Measurements from ENCODE around the gene CGB5. TPM values are rescaled to one million over a fixed set of nuclear protein-coding genes. Genes with fewer than 3 reads are reported as not detected.

The CGB5 gene
- total and polyA plus RNA-seq, 9 of the 15 experiments (the other 6 are each of a cell fraction or from before 2014, with no cell fraction given), result not detected

DNA sequence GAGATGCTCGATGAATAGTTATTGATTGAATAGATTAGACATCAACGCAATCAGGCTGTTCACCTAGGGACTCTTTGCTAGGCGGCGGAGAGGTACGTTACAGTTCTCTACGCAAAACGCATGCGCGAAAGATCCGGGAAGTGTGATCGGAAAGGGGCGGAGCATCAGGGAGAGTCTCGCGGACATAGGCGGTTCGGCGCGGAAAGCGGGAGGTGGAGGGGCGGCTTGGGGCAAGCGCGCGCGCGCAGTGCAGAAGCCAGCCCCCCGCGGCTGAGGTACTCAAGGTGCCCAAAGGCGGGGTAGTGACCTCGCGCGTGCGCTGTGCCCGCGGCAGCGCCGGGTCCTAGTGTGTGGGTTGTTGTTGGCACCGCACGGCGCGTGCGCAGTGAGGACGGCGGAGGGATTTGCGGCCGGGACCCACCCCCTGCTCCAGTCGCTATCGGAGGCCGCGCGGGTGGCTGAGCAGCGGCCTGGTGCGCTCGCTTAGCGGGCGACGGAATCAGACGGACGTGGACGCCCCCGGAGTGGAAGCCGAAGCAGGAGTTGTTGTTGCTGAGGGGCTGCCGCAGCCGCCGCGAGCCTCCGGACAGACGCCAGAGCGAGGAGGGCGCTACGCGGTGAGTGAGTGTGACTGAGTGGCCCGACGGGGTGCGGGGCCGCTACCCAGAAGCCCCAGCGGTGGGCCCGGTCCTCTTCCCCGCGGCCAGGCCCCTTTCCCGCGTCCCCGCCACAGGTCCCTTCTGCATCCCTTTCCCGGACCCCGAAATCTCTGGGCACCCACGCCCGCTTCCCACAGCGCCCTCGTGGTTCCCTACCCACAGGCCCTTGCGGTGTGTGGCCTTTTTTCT lies 41.6 kb downstream of the CGB5 start, which contains the start of gene SNRNP70:
Gene SNRNP70, plus strand, starts transcription at position 432 of the 848 bp plus-strand sequence. CDS start 964 bp downstream, outside the sequence.
- peak within 1 kb of the TSS; percentile 94 to 98 for H3K9ac ChIP-seq (ENCODE audit: insufficient read depth in 1 of 2, low read depth in 2 of 2, low read length in 2 of 2)
- H4K20me1 ChIP-seq (replicated peaks; ENCODE audit: control insufficient read depth, insufficient read depth, low read length), result peaks cover 26% of the 10 kb centered on the region
- peaks cover 51% of the 10 kb centered on the region for H3K79me2 ChIP-seq (ENCODE audit: control insufficient read depth, insufficient read depth, low read length)
- H3K4me2 ChIP-seq (ENCODE audit: insufficient read depth, low read length), result peak within 1 kb of the TSS; percentile 92
- CTCF ChIA-PET (ENCODE audit: low intra/inter-chr PET ratio), result interaction anchor here (0.6 kb wide), 1 partner anchor 74 kb away, joined by 3 read pairs; no protein-coding TSS in a partner anchor
- DNase-seq (ENCODE audit: extremely low read depth in 1 of 4, low spot score in 3 of 4), result peak; percentile 99
- H3K27ac ChIP-seq (ENCODE audit: extremely low read depth, low read depth, low read length), result peak within 1 kb of the TSS; percentile 94
- WGBS (ENCODE audit: insufficient coverage, low coverage, missing lambda C conversion rate), result 1% methylated on average over 76 of the region's 89 CpGs
- no peaks in the 10 kb centered on the region for H3K27me3 ChIP-seq (ENCODE audit: control insufficient read depth in 2 of 2, insufficient read depth in 2 of 2, low read length in 2 of 2)
- peak within 1 kb of the TSS; percentile 95 for H2AFZ ChIP-seq (ENCODE audit: low read depth, low read length)
- H3K36me3 ChIP-seq (ENCODE audit: control insufficient read depth, insufficient read depth, low read length), result peaks cover 34% of the 10 kb centered on the region
- peak; percentile 96 for FAIRE-seq
- H3K9me1 ChIP-seq (ENCODE audit: control insufficient read depth, insufficient read depth, low read length), result no peaks in the 10 kb centered on the region
- BruUV-seq (replicated peaks), result no TSS peak
- POLR2A ChIA-PET, result interaction anchor here (0.6 to 2.1 kb wide), 2 partner anchors 10 to 25 kb away, joined by 3 to 6 read pairs; no protein-coding TSS in a partner anchor
- intact Hi-C loops (cut with micrococcal nuclease), result no loop called here
- no peaks in the 10 kb centered on the region for H3K9me3 ChIP-seq (replicated peaks; ENCODE audit: control insufficient read depth, insufficient read depth, low read depth, low read length)
- in situ Hi-C loops (cut with MboI), result no loop called here
- H3K4me3 ChIP-seq, result peak within 1 kb of the TSS; percentile 77
- ATAC-seq, result peak; percentile 96
- H3K4me1 ChIP-seq (replicated peaks in 1 of 2; ENCODE audit: control insufficient read depth in 2 of 2, insufficient read depth in 2 of 2, low read length in 2 of 2), result peaks cover 13 to 43% of the 10 kb centered on the region in 2 experiments; a peak in 4 of 5 replicates
- TF ChIP-seq KLF6 (CRISPR knock-in tag; IDR thresholded peaks at IDR 0.05; ENCODE audit: borderline replicate concordance), result peak; percentile 56; the same call in 1 of the 2 replicates
- peak; percentile 81 for TF ChIP-seq TFAP4 (CRISPR knock-in tag; IDR thresholded peaks at IDR 0.05; ENCODE audit: borderline replicate concordance)
- TF ChIP-seq MBD2 (IDR thresholded peaks at IDR 0.05; ENCODE audit: borderline replicate concordance, low read depth), result peak; percentile 79
- 0 out of 2 replicates have a peak, but pooled peaks have one; percentile 37 for TF ChIP-seq ZSCAN32 (CRISPR knock-in tag; IDR thresholded peaks at IDR 0.05)
- TF ChIP-seq ZNF717 (CRISPR knock-in tag; IDR thresholded peaks at IDR 0.05), result no peak
- TF ChIP-seq ESRRA (IDR thresholded peaks at IDR 0.05; ENCODE audit: borderline replicate concordance, low read depth), result peak; percentile 78; the same call in 1 of the 2 replicates
- TF ChIP-seq LCOR (CRISPR knock-in tag; IDR thresholded peaks at IDR 0.05), result peak; percentile 42; the same call in 1 of the 2 replicates
- peak in 1 of 2 experiments; percentile 19; a peak in 1 of 4 replicates for TF ChIP-seq TBL1XR1 (IDR thresholded peaks at IDR 0.05; ENCODE audit: low read length in 2 of 2)
- peak; percentile 83 for TF ChIP-seq ZBED1 (IDR thresholded peaks at IDR 0.05)
- TF ChIP-seq KLF13 (tag; IDR thresholded peaks at IDR 0.05; ENCODE audit: borderline replicate concordance, low read depth), result peak; percentile 34; the same call in 1 of the 2 replicates
- TF ChIP-seq, protein P1, sequence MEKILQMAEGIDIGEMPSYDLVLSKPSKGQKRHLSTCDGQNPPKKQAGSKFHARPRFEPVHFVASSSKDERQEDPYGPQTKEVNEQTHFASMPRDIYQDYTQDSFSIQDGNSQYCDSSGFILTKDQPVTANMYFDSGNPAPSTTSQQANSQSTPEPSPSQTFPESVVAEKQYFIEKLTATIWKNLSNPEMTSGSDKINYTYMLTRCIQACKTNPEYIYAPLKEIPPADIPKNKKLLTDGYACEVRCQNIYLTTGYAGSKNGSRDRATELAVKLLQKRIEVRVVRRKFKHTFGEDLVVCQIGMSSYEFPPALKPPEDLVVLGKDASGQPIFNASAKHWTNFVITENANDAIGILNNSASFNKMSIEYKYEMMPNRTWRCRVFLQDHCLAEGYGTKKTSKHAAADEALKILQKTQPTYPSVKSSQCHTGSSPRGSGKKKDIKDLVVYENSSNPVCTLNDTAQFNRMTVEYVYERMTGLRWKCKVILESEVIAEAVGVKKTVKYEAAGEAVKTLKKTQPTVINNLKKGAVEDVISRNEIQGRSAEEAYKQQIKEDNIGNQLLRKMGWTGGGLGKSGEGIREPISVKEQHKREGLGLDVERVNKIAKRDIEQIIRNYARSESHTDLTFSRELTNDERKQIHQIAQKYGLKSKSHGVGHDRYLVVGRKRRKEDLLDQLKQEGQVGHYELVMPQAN (IDR thresholded peaks at IDR 0.05; ENCODE audit: borderline replicate concordance), result peak; percentile 91; the same call in 1 of the 2 replicates
- TF ChIP-seq ZFX (CRISPR knock-in tag; IDR thresholded peaks at IDR 0.05), result peak; percentile 95
- peak; percentile 67; the same call in 1 of the 2 replicates for TF ChIP-seq HLTF (IDR thresholded peaks at IDR 0.05)
- TF ChIP-seq NR3C1 (CRISPR knock-in tag; IDR thresholded peaks at IDR 0.05), result 0 out of 2 replicates have a peak, but pooled peaks have one; percentile 63
- TF ChIP-seq CBX1 (IDR thresholded peaks at IDR 0.05; ENCODE audit: low read depth), result peak; percentile 83
- TF ChIP-seq SUPT5H (IDR thresholded peaks at IDR 0.05), result peak; percentile 99
- TF ChIP-seq LARP7 (IDR thresholded peaks at IDR 0.05), result 0 out of 2 replicates have a peak, but pooled peaks have one; percentile 55
- peak; percentile 60; the same call in 1 of the 2 replicates for TF ChIP-seq ZNF583 (CRISPR knock-in tag; IDR thresholded peaks at IDR 0.05)
- peak in 1 of 2 experiments; percentile 58; a peak in 1 of 4 replicates for TF ChIP-seq ARNT (IDR thresholded peaks at IDR 0.05)
- no peak for TF ChIP-seq JUN (IDR thresholded peaks at IDR 0.05; ENCODE audit: borderline replicate concordance, low read depth, low read length)
- TF ChIP-seq JUN (CRISPR knock-in tag; IDR thresholded peaks at IDR 0.05; ENCODE audit: borderline replicate concordance), result no peak

All from K562 (cell line).